K562 (cell line): Measurements from ENCODE around the gene ECE2. TPM values are rescaled to one million over a fixed set of nuclear protein-coding genes. Genes with fewer than 3 reads are reported as not detected.
A peak's percentile ranks its signal among the peaks of the same experiment; 100 is the strongest.

Experiments
- ATAC-seq: fragments of 200-7000 bp; cut with Tn5 transposase; 3 replicates; pipeline ENCODE4 v1.9.1; 2020; ENCODE audit warnings: moderate library complexity
- BruUV-seq: library from RNA; stranded (reverse); fragments of 400-500 nt; replicated peaks from 2 replicates; lab custom pipeline; 2021; lab: Mats Ljungman, UMichigan
- CTCF ChIA-PET: fragments of 300-600 bp; formaldehyde crosslinking; extraction: SDS; loops from one replicate; lab custom pipeline; 2021; ENCODE audit warnings: low intra/inter-chr PET ratio; lab: Yijun Ruan, JAX
- POLR2A ChIA-PET: fragments of 300-600, 350-650 bp; sonication (Branson Sonifier 250); formaldehyde crosslinking; extraction: SDS; loops from one replicate; lab custom pipeline; 2021; ENCODE audit warnings: antibody characterized with exemption, inconsistent platforms; lab: Yijun Ruan, JAX
- DNase-seq, 4 experiments: peaks; one replicate each; pipeline versions ENCODE4 v3.0.0 to v3.0.0-alpha.2; 2011 to 2018; ENCODE audit warnings: low spot score in 3 of 4, mixed read lengths in 3 of 4; ENCODE audit errors: extremely low read depth in 1 of 4
- FAIRE-seq: peaks from 2 replicates; lab custom pipeline; 2011; peaks lifted over from hg19 to GRCh38; lab: Jason Lieb, UNC
- H2AFZ ChIP-seq: 2 replicates; pipeline ENCODE4 v1.6.0; 2011; ENCODE audit warnings: low read depth, low read length, control low read depth, inconsistent platforms
- H3K27ac ChIP-seq: fragments of 200-600 bp; 3 replicates; pipeline ENCODE4 v1.8.0; 2011; ENCODE audit warnings: low read depth, mild to moderate bottlenecking, control low read depth, inconsistent platforms, low read length, moderate library complexity, mixed read lengths; ENCODE audit errors: extremely low read depth
- H3K27me3 ChIP-seq, 2 experiments: fragments of 300-600 bp in 1 of 2; 2 replicates in 1 of 2; 3 replicates in 1 of 2; pipeline versions ENCODE4 v1.6.0 to v1.8.0; 2011; ENCODE audit warnings: inconsistent platforms in 2 of 2, low read length in 2 of 2, mild to moderate bottlenecking in 1 of 2, mixed read lengths in 1 of 2, moderate library complexity in 1 of 2; ENCODE audit not compliant: control insufficient read depth in 2 of 2, insufficient read depth in 2 of 2
- H3K36me3 ChIP-seq: fragments of 300-600 bp; 3 replicates; pipeline ENCODE4 v1.8.0; 2011; ENCODE audit warnings: mild to moderate bottlenecking, low read length, inconsistent platforms; ENCODE audit not compliant: control insufficient read depth, insufficient read depth
- H3K4me1 ChIP-seq, 2 experiments: fragments of 200-600 bp in 1 of 2; replicated peaks in 1 of 2; 2 replicates in 1 of 2; 3 replicates in 1 of 2; pipeline versions ENCODE4 v1.5.1 to v1.8.0; 2011; ENCODE audit warnings: inconsistent platforms in 2 of 2, low read length in 2 of 2, mild to moderate bottlenecking in 1 of 2, mixed read lengths in 1 of 2, moderate library complexity in 1 of 2; ENCODE audit not compliant: control insufficient read depth in 2 of 2, insufficient read depth in 2 of 2
- H3K4me2 ChIP-seq: 2 replicates; pipeline ENCODE4 v1.6.1; 2011; ENCODE audit warnings: low read length, control low read depth, inconsistent platforms, mixed read lengths; ENCODE audit not compliant: insufficient read depth
- H3K4me3 ChIP-seq: fragments of 200-600 bp; sonication (generic), shearing (Covaris generic); 2 replicates; pipeline ENCODE4 v1.5.1; 2016; ENCODE audit warnings: control low read depth, inconsistent platforms
- H3K79me2 ChIP-seq: fragments of 200-600 bp; 3 replicates; pipeline ENCODE4 v1.8.0; 2011; ENCODE audit warnings: low read length, inconsistent platforms; ENCODE audit not compliant: control insufficient read depth, insufficient read depth
- H3K9ac ChIP-seq, 2 experiments: 2 replicates each; pipeline versions ENCODE4 v1.6.0 to v1.6.1; 2011; ENCODE audit warnings: low read depth in 2 of 2, low read length in 2 of 2, control low read depth in 1 of 2, inconsistent platforms in 1 of 2, mild to moderate bottlenecking in 1 of 2, mixed read lengths in 1 of 2; ENCODE audit not compliant: insufficient read depth in 1 of 2
- H3K9me1 ChIP-seq: one replicate; pipeline ENCODE4 v1.6.0; 2011; ENCODE audit warnings: inconsistent platforms, mild to moderate bottlenecking, low read length, moderate library complexity; ENCODE audit not compliant: control insufficient read depth, insufficient read depth
- H3K9me3 ChIP-seq: replicated peaks from 2 replicates; pipeline ENCODE4 v1.5.1; 2011; ENCODE audit warnings: low read depth, low read length, inconsistent platforms; ENCODE audit not compliant: control insufficient read depth, insufficient read depth
- H4K20me1 ChIP-seq: replicated peaks from 2 replicates; pipeline ENCODE4 v1.6.1; 2011; ENCODE audit warnings: low read length, inconsistent platforms, mixed read lengths; ENCODE audit not compliant: control insufficient read depth, insufficient read depth
- C11orf30 ChIP-seq: fragments of 450-650 bp; IDR thresholded peaks from 2 replicates; pipeline ENCODE4 v1.6.1; 2016; ENCODE audit warnings: low read depth, mild to moderate bottlenecking
- FIP1L1 ChIP-seq: fragments of 200-400 bp; formaldehyde crosslinking; IDR thresholded peaks from 2 replicates; pipeline ENCODE4 v1.6.1; 2018; ENCODE audit warnings: mild to moderate bottlenecking, low read depth, low read length; ENCODE audit not compliant: poor library complexity, severe bottlenecking
- KDM5B ChIP-seq: fragments of 200-600 bp; sonication (generic); IDR thresholded peaks from 2 replicates; pipeline ENCODE4 v1.6.1; 2012; ENCODE audit warnings: low read depth, mild to moderate bottlenecking, moderate library complexity, low read length, control low read depth, inconsistent platforms; ENCODE audit not compliant: insufficient replicate concordance
- KLF16 ChIP-seq: IDR thresholded peaks from 2 replicates; pipeline ENCODE4 v1.6.1; 2016; ENCODE audit warnings: antibody characterized with exemption
- LCOR ChIP-seq: sonication (generic); formaldehyde crosslinking; IDR thresholded peaks from 2 replicates; pipeline ENCODE4 v1.8.0; 2022; ENCODE audit warnings: mild to moderate bottlenecking, missing genetic modification reagents
- OTX1 ChIP-seq: fragments of 450-650 bp; formaldehyde crosslinking; IDR thresholded peaks from 2 replicates; pipeline ENCODE4 v1.4.0; 2022; ENCODE audit warnings: mild to moderate bottlenecking
- RBBP5 ChIP-seq: fragments of 200-600 bp; sonication (generic); IDR thresholded peaks from 2 replicates; pipeline ENCODE4 v1.6.1; 2012; ENCODE audit warnings: borderline replicate concordance, mild to moderate bottlenecking, low read length, control low read depth, inconsistent platforms; ENCODE audit not compliant: insufficient read depth, poor library complexity, severe bottlenecking
- RBM25 ChIP-seq: fragments of 200-400 bp; formaldehyde crosslinking; IDR thresholded peaks from 2 replicates; pipeline ENCODE4 v1.6.1; 2018; ENCODE audit warnings: low read length, low read depth, moderate library complexity; ENCODE audit not compliant: severe bottlenecking
- REST ChIP-seq, 2 experiments: fragments of 450-650 bp; formaldehyde crosslinking in 1 of 2; IDR thresholded peaks; 2 replicates each; pipeline versions ENCODE4 v1.4.0 to v1.6.1; 2014 to 2020; ENCODE audit warnings: mild to moderate bottlenecking in 2 of 2, borderline replicate concordance in 1 of 2, low read depth in 1 of 2
- ZNF740 ChIP-seq, 3 experiments: fragments of 200-800 bp in 1 of 3; sonication (Bioruptor generic) in 1 of 3; sonication (generic) in 1 of 3; formaldehyde crosslinking in 1 of 3; IDR thresholded peaks; 2 replicates each; pipeline versions ENCODE4 v1.6.1 to v1.8.0; 2016 to 2022; ENCODE audit warnings: mild to moderate bottlenecking in 2 of 3, missing compliant biosample characterization in 2 of 3, missing genetic modification characterization in 2 of 3, missing genetic modification reagents in 1 of 3
- ZNF76 ChIP-seq: fragments of 250-450 bp; sonication (Bioruptor Pico); IDR thresholded peaks from 2 replicates; pipeline ENCODE4 v1.4.0; 2020; ENCODE audit warnings: mild to moderate bottlenecking, moderate library complexity, borderline replicate concordance
- WGBS: fragments of 100-300 bp; shearing (Covaris generic); methylation state at CpG from one replicate; pipeline ENCODE4 v1.1.6; 2016; ENCODE audit warnings: low coverage, mixed read lengths; ENCODE audit not compliant: insufficient coverage; ENCODE audit errors: missing lambda C conversion rate; 5-methylcytosine and 5-hydroxymethylcytosine counted together
- in situ Hi-C: fragments of 300-500 bp; cut with MboI; formaldehyde crosslinking; loops from 4 replicates; pipeline ENCODE4 v1.15.0; 2018; ENCODE audit warnings: inconsistent platforms, mixed read lengths
- intact Hi-C: fragments of 100-400 bp; cut with micrococcal nuclease; formaldehyde crosslinking; loops from 2 replicates; pipeline ENCODE4 v1.14.2; 2022
- polyA plus RNA-seq, 8 experiments: library from polyadenylated mRNA; depleted of rRNA in 4 of 8; stranded (reverse) in 5 of 8; unstranded in 3 of 8; fragments of >200 nt; fragmentation: Nextera tagmentation in 2 of 8; fragmentation: Illumina TruSeq in 1 of 8; extraction: Ambion mirVana in 2 of 8; extraction: Trizol in 1 of 8; gene quantifications; 2 replicates each; pipeline versions ENCODE4 v1.2.1 to v1.2.3, GENCODE V29; 2011 to 2014; ENCODE audit warnings: inconsistent platforms in 1 of 8, missing spikeins in 1 of 8
- total RNA-seq, 7 experiments: library from RNA; depleted of rRNA in 6 of 7; stranded (reverse); fragments of >200 nt in 6 of 7; fragmentation: Illumina TruSeq in 2 of 7; extraction: Trizol in 2 of 7; gene quantifications; 2 replicates each; pipeline versions ENCODE4 v1.2.1 to v1.2.3, GENCODE V29; 2011 to 2021; ENCODE audit warnings: low replicate concordance in 1 of 7

The ECE2 gene
- total and polyA plus RNA-seq, 9 of the 15 experiments (the other 6 are each of a cell fraction or from before 2014, with no cell fraction given), result not detected

- no peaks in the 10 kb centered on the region for H3K9me1 ChIP-seq
- DNase-seq, result peak in 2 of 4 experiments; percentile 27 to 29
- in situ Hi-C loops (no loop called here), intact Hi-C loops (no loop called here)
- H2AFZ ChIP-seq, result no peak overlapping the region
- H3K9me3 ChIP-seq, result no peaks in the 10 kb centered on the region
- H4K20me1 ChIP-seq, result peaks cover 25% of the 10 kb centered on the region
- ATAC-seq, result peak; percentile 3
- peak overlapping the region; percentile 54; the same call in 1 of the 2 replicates for H3K4me2 ChIP-seq
- H3K9ac ChIP-seq, result peak overlapping the region in 1 of 2 experiments; percentile 78; a peak in 2 of 4 replicates
- WGBS, result 2% methylated on average over 36 of the region's 49 CpGs
- H3K79me2 ChIP-seq, result no peaks in the 10 kb centered on the region
- ChIA-PET POLR2A (interaction anchor here (1.1 to 1.9 kb wide), 2 partner anchors 9 to 33 kb away, joined by 3 to 4 read pairs; no protein-coding TSS in a partner anchor), CTCF (no interaction called here)
- H3K4me1 ChIP-seq, result peaks cover 14 to 36% of the 10 kb centered on the region in 2 experiments; a peak in 4 of 5 replicates
- H3K36me3 ChIP-seq, result no peaks in the 10 kb centered on the region
- H3K4me3 ChIP-seq, result peak overlapping the region; percentile 42
- peaks cover 10 to 31% of the 10 kb centered on the region in 2 experiments; a peak in 4 of 5 replicates for H3K27me3 ChIP-seq
- no peak for FAIRE-seq
- no TSS peak for BruUV-seq
- no peak overlapping the region for H3K27ac ChIP-seq
- peak; percentile 9 for TF ChIP-seq KDM5B
- no peak for TF ChIP-seq OTX1 (CRISPR knock-in tag)
- 0 out of 2 replicates have a peak, but pooled peaks have one; percentile 5 for TF ChIP-seq REST (IDR thresholded peaks at IDR 0.05; ENCODE audit: borderline replicate concordance)
- TF ChIP-seq REST (CRISPR knock-in tag; IDR thresholded peaks at IDR 0.05; ENCODE audit: low read depth), result 0 out of 2 replicates have a peak, but pooled peaks have one; percentile 38
- no peak for TF ChIP-seq LCOR (CRISPR knock-in tag)
- TF ChIP-seq RBM25, result no peak
- TF ChIP-seq ZNF740 (CRISPR knock-in tag; IDR thresholded peaks at IDR 0.05), result peak; percentile 75; the same call in 1 of the 2 replicates
- TF ChIP-seq ZNF740 (tag; IDR thresholded peaks at IDR 0.05), result no peak
- TF ChIP-seq ZNF76 (CRISPR knock-in tag), result no peak
- TF ChIP-seq C11orf30, result no peak
- TF ChIP-seq RBBP5, result peak; percentile 17
- TF ChIP-seq FIP1L1, result peak; percentile 48
- no peak for TF ChIP-seq KLF16
Observed at GRCh38 chr3:184260724-184261269, 15.0 kb upstream of the ECE2 start.
